Activated CD8-positive, alpha-beta T cell treated with anti-CD3 and anti-CD28 coated beads, Interleukin-2, amount 10 ng/mL, durations not matched to agents 7 days and 5 days (primary cell): ENCODE results near the gene KRT86. TPM values are rescaled to one million over a fixed set of nuclear protein-coding genes. Genes with fewer than 3 reads are reported as not detected.
A peak's percentile ranks its signal among the peaks of the same experiment; 100 is the strongest.
"Not testable (repeated sequence)": the region's sequence is repeated elsewhere in the genome, so short reads cannot be mapped to it uniquely, and the experiment has no call there.

Source experiments
- ATAC-seq: fragments of 150-1000 bp; cut with Tn5 transposase; one replicate; pipeline ENCODE4 v1.10.0; 2021; ENCODE audit warnings: moderate library complexity
- CTCF ChIA-PET: fragments of 350-600 bp; sonication (Branson Sonifier 250); formaldehyde crosslinking; loops from one replicate; lab custom pipeline; 2021; ENCODE audit warnings: antibody characterized with exemption; lab: Charles Lee
- POLR2A ChIA-PET: fragments of 350-600 bp; sonication (Branson Sonifier 250); formaldehyde crosslinking; loops from one replicate; lab custom pipeline; 2021; ENCODE audit warnings: antibody characterized with exemption; lab: Charles Lee
- DNase-seq: peaks from one replicate; pipeline ENCODE4 v3.0.0-alpha.2; 2020
- H3K27ac Mint-ChIP-seq: one replicate; pipeline ENCODE4 v1.8.0; 2021; ENCODE audit warnings: mild to moderate bottlenecking, mixed read lengths
- H3K27me3 Mint-ChIP-seq: one replicate; pipeline ENCODE4 v1.8.0; 2021; ENCODE audit warnings: low read depth, mixed read lengths
- H3K36me3 Mint-ChIP-seq: one replicate; pipeline ENCODE4 v1.8.0; 2021; ENCODE audit warnings: low read depth, mixed read lengths
- H3K4me1 Mint-ChIP-seq: one replicate; pipeline ENCODE4 v1.8.0; 2021; ENCODE audit warnings: low read depth, mixed read lengths
- H3K4me3 Mint-ChIP-seq: one replicate; pipeline ENCODE4 v1.8.0; 2021; ENCODE audit warnings: mild to moderate bottlenecking, mixed read lengths
- H3K9me3 Mint-ChIP-seq: one replicate; pipeline ENCODE4 v1.8.0; 2022; ENCODE audit warnings: mixed read lengths; ENCODE audit not compliant: insufficient read depth
- total RNA-seq, 2 experiments: library from RNA; stranded (reverse); gene quantifications; one replicate each; pipeline ENCODE4 v1.2.3, GENCODE V29; 2021

The KRT86 gene
- total RNA-seq, 2 experiments from 2014 or later, result 1.1 TPM

DNA sequence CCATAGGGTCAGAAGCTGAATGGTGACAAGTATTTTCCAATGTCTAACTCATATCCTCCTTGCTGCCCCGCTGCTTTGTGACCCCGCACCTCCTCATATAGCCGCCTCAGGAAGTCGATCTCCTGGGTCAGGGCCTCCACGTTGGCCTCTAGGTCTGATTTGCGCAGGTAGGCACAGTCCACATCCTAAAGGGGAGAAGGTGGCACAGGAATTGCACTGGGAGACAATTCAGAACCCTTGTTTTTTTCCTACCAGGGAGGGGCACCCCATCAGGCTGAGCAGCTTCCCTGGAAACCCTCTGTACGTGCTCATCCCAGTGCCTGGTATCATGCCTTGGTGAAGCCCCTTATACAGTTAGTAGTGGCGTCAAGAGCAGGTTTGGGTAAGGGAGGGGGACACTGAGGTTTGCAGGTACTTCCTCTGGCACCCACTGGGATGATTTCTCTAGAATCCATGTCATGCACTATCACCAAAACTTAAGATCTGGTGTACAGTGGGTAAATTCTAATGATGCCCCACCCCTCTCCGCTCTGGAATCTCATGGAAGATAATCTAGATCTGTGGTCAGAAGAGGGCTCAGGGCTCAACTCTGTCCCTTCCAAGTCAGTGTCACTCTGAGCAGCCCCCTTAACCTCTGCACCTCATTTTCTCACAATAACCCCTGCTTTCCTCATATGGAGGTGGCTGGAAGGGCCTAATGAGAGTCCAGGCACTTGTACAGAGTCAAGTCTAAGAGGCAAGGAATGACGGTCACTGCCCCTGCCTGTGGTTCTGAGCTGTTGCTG, 20.1 kb upstream of the KRT86 start:
- DNase-seq (no peak), ATAC-seq (no peak)
- Mint-ChIP-seq H3K27me3 (peaks cover 38% of the 10 kb centered on the region), H3K9me3 (no peaks in the 10 kb centered on the region), H3K36me3 (peaks cover 25% of the 10 kb centered on the region), H3K4me3 (no peak overlapping the region), H3K4me1 (peaks cover 68% of the 10 kb centered on the region), H3K27ac (peak overlapping the region; percentile 57)
- POLR2A ChIA-PET, result no interaction called here
- CTCF ChIA-PET, result interaction anchor here (0.9 to 1.7 kb wide), 4 partner anchors 9 to 39 kb away, joined by 3 to 4 read pairs (median 3); no protein-coding TSS in a partner anchor

DNA sequence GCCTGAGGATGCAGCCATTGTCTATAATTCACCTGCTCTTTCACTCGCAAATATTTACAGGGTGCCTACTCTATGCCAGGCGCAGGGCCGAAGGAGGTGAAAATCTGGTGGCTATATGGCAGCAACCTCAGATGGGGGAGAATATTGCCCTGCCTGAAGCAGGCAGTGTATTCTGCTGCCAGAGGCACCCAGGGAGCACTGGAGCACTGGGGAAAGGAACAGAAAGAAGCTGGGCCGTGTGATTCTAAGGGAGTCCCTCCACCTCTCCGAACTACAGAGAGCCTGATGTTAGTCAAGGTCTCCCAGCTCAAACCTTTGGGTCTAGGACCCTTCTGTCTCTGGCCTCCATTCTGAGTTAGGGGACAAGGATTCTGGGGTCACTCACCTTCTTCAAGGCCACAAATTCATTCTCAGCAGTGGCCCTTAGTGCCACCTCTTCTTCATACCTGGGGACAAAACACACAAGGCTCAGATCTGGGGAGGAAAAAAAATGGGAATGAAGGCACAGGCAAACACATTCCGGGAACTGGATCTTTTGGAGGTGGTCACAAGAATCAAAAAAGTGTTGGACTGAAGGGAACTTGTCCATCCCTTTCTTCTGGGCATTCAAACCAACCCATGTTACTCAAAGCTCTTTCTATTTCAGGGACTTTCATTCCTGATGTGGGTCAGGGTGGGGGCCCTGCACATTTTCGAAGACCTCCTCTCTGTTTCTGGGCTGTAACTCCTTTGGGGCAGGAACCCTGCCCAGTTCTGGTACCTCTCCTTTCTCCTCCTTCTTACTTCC, 19.3 kb upstream of the KRT86 start:
- no peak for DNase-seq
- CTCF ChIA-PET, result interaction anchor here (0.9 to 2.2 kb wide), 5 partner anchors 9 to 39 kb away, joined by 3 to 13 read pairs (median 3); no protein-coding TSS in a partner anchor
- POLR2A ChIA-PET, result no interaction called here

DNA sequence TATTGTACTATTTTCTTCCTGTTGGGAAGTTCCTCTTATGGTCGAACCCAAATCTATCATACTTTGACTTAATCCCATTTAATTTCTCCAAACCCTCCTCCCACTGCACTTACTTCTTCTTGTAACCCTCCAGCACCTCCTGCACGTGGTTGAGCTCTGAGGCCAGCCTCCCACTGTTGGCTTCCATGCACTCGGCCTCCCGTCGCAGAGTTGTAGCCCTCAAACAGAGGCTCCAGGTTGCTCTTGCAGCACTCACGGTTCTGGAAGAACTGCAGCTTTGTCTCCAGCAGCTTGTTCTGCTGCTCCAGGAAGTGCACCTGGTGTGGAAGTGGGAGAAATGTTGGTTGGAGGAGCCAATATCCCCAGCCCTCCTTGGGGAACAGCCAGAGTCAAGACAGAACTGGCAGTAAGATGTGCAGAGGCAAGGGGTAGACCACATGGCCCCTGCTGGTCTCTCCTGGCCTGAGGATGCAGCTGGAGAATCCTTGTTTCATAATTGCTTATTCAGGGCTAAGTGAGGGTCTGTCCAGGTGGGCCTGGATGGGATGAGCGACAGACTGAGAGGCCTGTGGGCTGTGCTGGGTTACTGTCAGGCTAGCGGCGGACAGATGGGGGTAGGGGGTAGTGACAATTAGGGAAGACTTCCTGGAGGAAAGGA, 18.4 kb upstream of the KRT86 start:
- Mint-ChIP-seq H3K27me3 (peaks cover 33% of the 10 kb centered on the region), H3K9me3 (no peaks in the 10 kb centered on the region), H3K36me3 (peaks cover 16% of the 10 kb centered on the region), H3K27ac (no peak overlapping the region), H3K4me1 (peaks cover 71% of the 10 kb centered on the region), H3K4me3 (no peak overlapping the region)
- ChIA-PET POLR2A (no interaction called here), CTCF (interaction anchor here (1.0 to 2.2 kb wide), 3 partner anchors 8 to 23 kb away, joined by 3 to 13 read pairs (median 5); no protein-coding TSS in a partner anchor)
- ATAC-seq (no peak), DNase-seq (no peak)

More for the DNA sequence above, 19.3 kb upstream of the KRT86 start:
- Mint-ChIP-seq H3K4me3 (no peak overlapping the region), H3K9me3 (no peaks in the 10 kb centered on the region), H3K36me3 (peaks cover 18% of the 10 kb centered on the region), H3K4me1 (peaks cover 68% of the 10 kb centered on the region), H3K27ac (peak overlapping the region; percentile 60), H3K27me3 (peaks cover 33% of the 10 kb centered on the region)
- ATAC-seq, result no peak

DNA sequence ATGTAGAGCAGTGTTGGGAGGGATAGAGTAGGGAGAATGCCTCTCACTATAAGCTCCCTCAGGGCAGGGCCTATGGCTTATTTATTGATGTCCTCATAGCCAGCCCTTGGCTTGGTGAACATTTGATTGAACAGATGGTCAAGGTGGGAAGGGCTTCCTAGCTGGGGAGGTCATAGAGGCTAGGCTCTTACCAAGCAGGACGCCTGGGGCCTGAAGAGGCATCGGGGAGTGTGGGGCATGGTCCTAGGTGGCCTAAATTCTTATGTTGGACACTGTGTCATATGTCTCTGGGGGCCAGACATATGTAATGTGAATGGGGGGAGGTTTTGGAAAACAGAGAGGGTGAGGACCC, 17.9 kb upstream of the KRT86 start:
- peaks cover 36% of the 10 kb centered on the region for H3K27me3 Mint-ChIP-seq
- DNase-seq (no peak), ATAC-seq (no peak)
- no peaks in the 10 kb centered on the region for H3K9me3 Mint-ChIP-seq
- CTCF ChIA-PET, result interaction anchor here (1.0 to 2.2 kb wide), 3 partner anchors 8 to 23 kb away, joined by 3 to 13 read pairs (median 5); no protein-coding TSS in a partner anchor
- H3K4me3 Mint-ChIP-seq, result no peak overlapping the region
- peaks cover 14% of the 10 kb centered on the region for H3K36me3 Mint-ChIP-seq
- H3K4me1 Mint-ChIP-seq, result peaks cover 71% of the 10 kb centered on the region
- no peak overlapping the region for H3K27ac Mint-ChIP-seq
- POLR2A ChIA-PET, result no interaction called here

DNA sequence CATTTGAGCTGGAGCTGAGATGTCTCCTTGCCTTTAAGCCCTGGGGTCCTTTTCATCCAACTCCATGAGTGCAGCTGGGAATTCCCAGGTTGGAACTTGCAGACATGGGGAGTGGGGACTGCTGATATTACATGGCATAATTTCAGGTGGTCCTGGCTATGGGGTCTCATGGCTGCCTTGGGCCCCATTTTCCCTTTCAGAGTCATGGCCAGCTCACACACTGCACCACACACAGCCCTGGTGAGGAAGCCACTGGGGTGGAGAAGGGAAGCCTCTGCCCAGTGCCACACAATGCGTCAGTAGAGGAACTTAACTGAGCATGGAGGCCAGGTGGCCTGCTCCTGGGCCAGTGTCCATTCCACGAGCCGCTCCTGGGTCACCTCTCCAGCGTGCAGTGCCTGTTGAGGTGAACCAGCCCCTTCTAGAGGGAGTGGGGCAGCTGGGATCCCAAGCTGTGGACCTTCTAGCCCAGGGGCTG, 17.3 kb upstream of the KRT86 start:
- peaks cover 11% of the 10 kb centered on the region for H3K36me3 Mint-ChIP-seq
- POLR2A ChIA-PET, result no interaction called here
- CTCF ChIA-PET, result interaction anchor here (2.2 kb wide), 1 partner anchor 22 kb away, joined by 13 read pairs; no protein-coding TSS in a partner anchor
- H3K4me3 Mint-ChIP-seq, result no peak overlapping the region
- no peaks in the 10 kb centered on the region for H3K9me3 Mint-ChIP-seq
- DNase-seq (no peak), ATAC-seq (no peak)
- H3K4me1 Mint-ChIP-seq, result peaks cover 67% of the 10 kb centered on the region
- peaks cover 40% of the 10 kb centered on the region for H3K27me3 Mint-ChIP-seq
- H3K27ac Mint-ChIP-seq, result no peak overlapping the region

DNA sequence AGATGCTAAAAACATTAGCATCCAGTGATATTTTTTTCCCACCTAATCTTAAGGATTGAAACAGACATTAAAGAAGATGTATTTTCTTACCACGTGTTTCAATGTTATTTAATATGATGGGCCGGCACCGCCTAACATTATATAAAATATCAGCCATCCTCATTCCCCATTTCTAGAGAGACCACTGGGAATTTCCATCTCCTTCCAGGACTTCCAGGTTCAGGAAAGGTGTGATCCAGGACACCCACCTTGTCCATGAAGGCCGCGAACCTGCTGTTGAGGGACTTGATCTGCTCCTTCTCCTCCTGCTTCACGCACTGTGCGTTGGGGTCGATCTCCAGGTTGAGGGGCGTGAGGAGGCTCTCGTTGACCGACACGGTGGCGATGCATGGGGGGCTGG, 16.5 kb upstream of the KRT86 start:
- CTCF ChIA-PET, result interaction anchor here (1.0 to 2.2 kb wide), 2 partner anchors 10 to 18 kb away, joined by 3 to 5 read pairs; no protein-coding TSS in a partner anchor
- Mint-ChIP-seq H3K27me3 (peaks cover 40% of the 10 kb centered on the region), H3K4me1 (peaks cover 61% of the 10 kb centered on the region), H3K36me3 (peaks cover 11% of the 10 kb centered on the region)
- H3K27ac Mint-ChIP-seq, DNase-seq, H3K9me3 Mint-ChIP-seq, POLR2A ChIA-PET, H3K4me3 Mint-ChIP-seq, ATAC-seq: not testable (repeated sequence)

DNA sequence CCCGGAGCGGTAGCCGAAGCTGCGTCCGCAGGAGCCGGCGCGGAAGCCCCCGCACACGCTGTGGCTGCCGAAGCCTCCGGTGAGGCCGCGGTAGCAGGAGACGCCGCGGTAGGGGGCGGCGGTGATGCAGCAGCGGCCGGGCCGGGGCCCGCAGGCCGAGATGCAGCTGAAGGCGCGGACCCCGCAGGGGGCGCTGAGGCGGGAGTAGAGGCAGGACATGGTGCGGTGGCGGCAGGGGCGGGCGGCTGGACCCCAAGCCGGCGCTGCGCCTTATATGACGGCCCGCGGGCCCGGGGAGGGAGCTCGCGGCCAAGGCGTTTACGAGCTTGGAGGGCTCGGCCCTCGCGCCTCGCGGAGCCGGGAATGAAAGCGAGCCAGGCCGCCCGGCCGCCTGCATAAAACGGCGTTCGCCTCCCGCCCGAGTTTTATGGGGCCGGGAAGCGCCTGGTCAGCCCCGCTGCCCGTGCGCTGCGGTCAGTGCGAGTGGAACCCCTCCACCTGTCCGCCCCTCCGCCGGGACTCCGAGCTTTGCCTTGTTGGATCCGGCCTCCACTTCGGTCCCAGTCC, 16.0 kb upstream of the KRT86 start:
- peaks cover 7% of the 10 kb centered on the region for H3K36me3 Mint-ChIP-seq
- H3K4me1 Mint-ChIP-seq, result peaks cover 57% of the 10 kb centered on the region
- no peak overlapping the region for H3K27ac Mint-ChIP-seq
- ATAC-seq (no peak), DNase-seq (no peak)
- H3K27me3 Mint-ChIP-seq, result peaks cover 40% of the 10 kb centered on the region
- ChIA-PET POLR2A (no interaction called here), CTCF (interaction anchor here (1.0 to 3.2 kb wide), 3 partner anchors 10 to 20 kb away, joined by 3 to 24 read pairs (median 5); no protein-coding TSS in a partner anchor)
- H3K9me3 Mint-ChIP-seq, result no peaks in the 10 kb centered on the region
- H3K4me3 Mint-ChIP-seq, result no peak overlapping the region

DNA sequence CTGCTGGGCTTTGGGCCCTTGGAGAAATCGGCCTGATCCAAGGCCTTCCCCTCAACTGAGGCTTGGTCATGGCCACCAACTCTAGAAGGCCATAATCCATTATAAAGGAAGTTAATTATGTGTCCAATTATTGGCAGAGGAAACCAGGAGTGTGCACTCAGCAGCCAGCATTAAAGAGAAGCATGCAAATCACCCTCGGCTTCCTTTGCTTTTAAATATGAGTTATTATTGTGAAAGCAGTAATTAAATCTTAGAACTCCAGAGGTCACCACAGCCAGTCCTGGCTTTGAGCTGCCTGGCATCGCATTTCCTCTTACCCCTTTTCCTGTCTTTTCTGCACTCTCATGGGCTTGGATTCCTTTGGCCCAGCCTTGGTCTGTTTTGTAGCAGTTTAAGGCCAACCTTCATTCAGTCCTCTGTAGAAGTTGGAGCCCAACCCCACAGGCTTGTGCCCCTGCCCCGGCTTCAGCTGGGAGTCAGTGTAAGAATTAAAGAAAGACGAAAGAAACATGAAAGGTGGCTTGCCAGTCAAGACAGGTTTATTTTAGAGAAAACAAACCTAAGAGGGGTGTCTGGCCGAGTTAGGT, 14.7 kb upstream of the KRT86 start:
- Mint-ChIP-seq H3K27ac (peak overlapping the region; percentile 71), H3K36me3 (peaks cover 7% of the 10 kb centered on the region), H3K27me3 (peaks cover 42% of the 10 kb centered on the region), H3K9me3 (no peaks in the 10 kb centered on the region), H3K4me3 (peak overlapping the region; percentile 7), H3K4me1 (peaks cover 44% of the 10 kb centered on the region)
- ChIA-PET POLR2A (interaction anchor here (0.6 to 1.4 kb wide), 3 partner anchors 15 to 88 kb away, joined by 3 to 5 read pairs (median 4); no protein-coding TSS in a partner anchor), CTCF (interaction anchor here (0.7 to 3.2 kb wide), 7 partner anchors 8 to 177 kb away, joined by 3 to 24 read pairs (median 4); no protein-coding TSS in a partner anchor)
- DNase-seq (no peak), ATAC-seq (peak; percentile 40)

DNA sequence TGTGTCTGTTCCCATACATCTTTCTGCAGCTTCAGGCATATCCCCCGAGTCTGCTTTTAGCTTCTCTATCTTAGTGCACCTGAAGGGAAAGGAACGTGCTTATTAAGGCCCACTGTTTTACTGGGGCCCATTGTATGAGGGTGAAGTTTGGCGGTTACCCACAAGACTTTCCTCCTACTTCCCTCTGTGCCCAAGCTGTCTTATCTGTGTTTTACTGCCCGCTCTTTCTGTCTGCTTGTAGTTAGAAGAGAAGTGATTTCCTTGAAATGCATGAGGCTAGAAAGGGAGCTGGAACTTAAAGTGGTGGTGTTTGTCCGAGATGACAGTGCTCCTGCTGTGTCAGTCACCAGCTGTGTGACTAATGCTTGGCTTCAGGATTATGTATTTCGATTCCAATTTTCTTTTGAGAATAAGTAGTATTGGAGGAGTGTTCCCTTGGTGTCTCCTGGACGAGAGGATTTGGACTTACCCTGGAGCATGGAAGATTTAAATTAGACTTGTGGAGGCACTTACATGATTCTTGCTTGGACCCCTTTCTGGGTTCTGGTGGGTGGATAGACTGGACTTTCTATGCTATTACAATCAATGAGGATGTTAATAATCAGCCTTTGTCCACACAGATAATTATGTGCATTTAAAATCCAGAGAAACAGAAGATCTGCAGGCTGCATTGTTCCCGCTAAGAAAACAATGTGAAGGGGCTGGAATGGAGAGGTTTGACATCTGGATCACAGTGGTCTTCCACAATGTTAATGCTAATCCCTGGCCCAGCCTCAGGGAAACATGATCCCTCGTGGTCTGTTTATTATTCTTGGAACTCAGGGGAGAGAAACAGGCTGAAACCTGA, 13.9 kb upstream of the KRT86 start:
- POLR2A ChIA-PET, result interaction anchor here (0.6 to 1.4 kb wide), 3 partner anchors 15 to 87 kb away, joined by 3 to 5 read pairs (median 4); no protein-coding TSS in a partner anchor

DNA sequence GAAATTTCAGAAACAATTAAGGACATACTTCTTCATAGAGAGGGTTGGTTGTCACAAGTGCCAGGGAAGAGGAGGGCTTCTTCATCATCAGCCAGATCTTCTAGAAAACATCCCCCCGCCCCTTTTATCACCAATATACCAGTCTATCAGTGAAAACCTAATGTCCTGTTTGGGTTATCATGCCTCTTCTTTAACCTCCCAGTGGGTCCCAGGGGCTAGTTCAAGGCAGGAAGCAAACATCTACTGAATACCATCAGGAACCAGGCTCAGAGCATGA, 13.3 kb upstream of the KRT86 start:
- Mint-ChIP-seq H3K36me3 (peaks cover 7% of the 10 kb centered on the region), H3K4me3 (no peak overlapping the region), H3K27me3 (peaks cover 32% of the 10 kb centered on the region), H3K27ac (peak overlapping the region; percentile 71), H3K9me3 (no peaks in the 10 kb centered on the region), H3K4me1 (peaks cover 40% of the 10 kb centered on the region)
- ATAC-seq, result no peak
- ChIA-PET CTCF (interaction anchor here (1.0 to 3.2 kb wide), 5 partner anchors 9 to 67 kb away, joined by 3 to 24 read pairs (median 4); no protein-coding TSS in a partner anchor), POLR2A (no interaction called here)
- no peak for DNase-seq

More for the DNA sequence above, 13.9 kb upstream of the KRT86 start:
- Mint-ChIP-seq H3K4me3 (peak overlapping the region; percentile 7), H3K36me3 (peaks cover 7% of the 10 kb centered on the region), H3K27ac (peak overlapping the region; percentile 71), H3K9me3 (no peaks in the 10 kb centered on the region), H3K27me3 (peaks cover 36% of the 10 kb centered on the region), H3K4me1 (peaks cover 40% of the 10 kb centered on the region)
- ATAC-seq (peak; percentile 33), DNase-seq (peak; percentile 42)
- CTCF ChIA-PET, result interaction anchor here (0.7 to 3.2 kb wide), 8 partner anchors 9 to 177 kb away, joined by 3 to 24 read pairs (median 3); no protein-coding TSS in a partner anchor
